ENCODE data around the gene PRDM16. TPM values are rescaled to one million over a fixed set of nuclear protein-coding genes. Genes with fewer than 3 reads are reported as not detected.

The PRDM16 gene
- total RNA-seq, 1 experiment from 2014 or later, result 6.1 TPM

GRCh38 chr1:3074297-3074741 is 5.3 kb downstream of the PRDM16 start (continued):
- TF ChIP-seq TCF7L2 (IDR thresholded peaks at IDR 0.05; ENCODE audit: borderline replicate concordance, extremely low read depth, insufficient read depth, insufficient read length) (no peak), JUND (IDR thresholded peaks at IDR 0.05) (no peak), EGR1 (IDR thresholded peaks at IDR 0.05; ENCODE audit: low read depth) (no peak), FOSL1 (IDR thresholded peaks at IDR 0.05; ENCODE audit: low read depth) (no peak), MAX (IDR thresholded peaks at IDR 0.05) (no peak), ATF3 (IDR thresholded peaks at IDR 0.05) (no peak), RAD21 (IDR thresholded peaks at IDR 0.05; ENCODE audit: low read depth) (no peak)

- BruUV-seq (replicated peaks), result no TSS peak
- H3K36me3 ChIP-seq (ENCODE audit: control insufficient read depth in 1 of 2, insufficient read depth in 2 of 2, low read length in 2 of 2), result no peaks in the 10 kb centered on the region
- TF ChIP-seq ATF3 (IDR thresholded peaks at IDR 0.05), result no peak
- TF ChIP-seq ELF1 (IDR thresholded peaks at IDR 0.05; ENCODE audit: borderline replicate concordance, low read depth), result no peak
- TF ChIP-seq YY1 (IDR thresholded peaks at IDR 0.05; ENCODE audit: extremely low read depth, insufficient replicate concordance, low read depth, low read length), result no peak
- no peak for TF ChIP-seq CBX3 (IDR thresholded peaks at IDR 0.05; ENCODE audit: low read depth)
- TF ChIP-seq SIN3A (IDR thresholded peaks at IDR 0.05; ENCODE audit: low read depth), result no peak
- no peak for TF ChIP-seq POLR2A (IDR thresholded peaks at IDR 0.05; ENCODE audit: borderline replicate concordance, extremely low read depth, insufficient read depth, insufficient read length)
- TF ChIP-seq EZH2 (IDR thresholded peaks at IDR 0.05), result no peak
- TF ChIP-seq EGR1 (IDR thresholded peaks at IDR 0.05; ENCODE audit: low read depth), result no peak
- no peaks in the 10 kb centered on the region for H3K9me2 ChIP-seq (ENCODE audit: insufficient read depth)
- H2AFZ ChIP-seq (ENCODE audit: low read depth, low read length, poor library complexity, severe bottlenecking), result no peak overlapping the region
- RAD21 ChIA-PET (ENCODE audit: low non-redundant PET in 1 of 2, low total read pairs in 2 of 2, uncharacterized antibody in 2 of 2, unreplicated experiment in 2 of 2), result no interaction called here
- H3K4me3 ChIP-seq (replicated peaks in 1 of 2; ENCODE audit: low read depth in 1 of 2, low read length in 2 of 2), result no peak overlapping the region
- H3K79me2 ChIP-seq (ENCODE audit: insufficient read depth, low read length), result no peaks in the 10 kb centered on the region
- no peak overlapping the region for H3K27ac ChIP-seq (ENCODE audit: low read depth, low read length)
- no peak overlapping the region for H3K9ac ChIP-seq (ENCODE audit: low read length)
- no peaks in the 10 kb centered on the region for H3K27me3 ChIP-seq (ENCODE audit: insufficient read depth, low read length)
- ATAC-seq (no peak), DNase-seq (ENCODE audit: low read depth, low spot score) (no peak)
- H3K9me3 ChIP-seq (ENCODE audit: control insufficient read depth in 1 of 2, insufficient read depth in 1 of 2, low read depth in 1 of 2, low read length in 2 of 2), result no peaks in the 10 kb centered on the region
- intact Hi-C loops (cut with micrococcal nuclease), result loop anchor here (10.0 kb wide), 1 partner anchor 250 kb away; no protein-coding TSS in a partner anchor
- POLR2A ChIA-PET, result no interaction called here
- H4K20me1 ChIP-seq (ENCODE audit: insufficient read depth), result no peaks in the 10 kb centered on the region
- CTCF ChIA-PET, result no interaction called here
- no peaks in the 10 kb centered on the region for H3K4me1 ChIP-seq (ENCODE audit: control insufficient read depth in 1 of 2, insufficient read depth in 2 of 2, low read length in 2 of 2)
- H3K4me2 ChIP-seq (ENCODE audit: low read length), result no peak overlapping the region
These were observed 5.8 kb downstream of the PRDM16 start for GRCh38 chr1:3074800-3075199.
